TTC549 (cell line): Measurements from ENCODE around the gene SH3BP2.
"Not testable (repeated sequence)": the region's sequence is repeated elsewhere in the genome, so short reads cannot be mapped to it uniquely, and the experiment has no call there.

Experiments used
- FAIRE-seq: peaks from 2 replicates; lab custom pipeline; 2012; peaks lifted over from hg19 to GRCh38; lab: Jason Lieb, UNC

The SH3BP2 gene

GRCh38 chr4:2763511-2763967, 29.3 kb upstream of the SH3BP2 start:
- no peak for FAIRE-seq

GRCh38 chr4:2765832-2766526, 26.9 kb upstream of the SH3BP2 start:
- no peak for FAIRE-seq

- no peak for FAIRE-seq
Measured at GRCh38 chr4:2767046-2767704, 25.7 kb upstream of the SH3BP2 start.

- FAIRE-seq = no peak
Measured at GRCh38 chr4:2767705-2768074, 25.2 kb upstream of the SH3BP2 start.

GRCh38 chr4:2768124-2768523, 24.8 kb upstream of the SH3BP2 start:
- FAIRE-seq = no peak

- no peak for FAIRE-seq
Measured at GRCh38 chr4:2768921-2769336, 24.0 kb upstream of the SH3BP2 start.

GRCh38 chr4:2771264-2771663, 21.6 kb upstream of the SH3BP2 start:
- no peak for FAIRE-seq

GRCh38 chr4:2780643-2781042, 12.2 kb upstream of the SH3BP2 start:
- FAIRE-seq = not testable (repeated sequence)

- no peak for FAIRE-seq
Measured at GRCh38 chr4:2781911-2782310, 11.0 kb upstream of the SH3BP2 start.

GRCh38 chr4:2783790-2784189, 9.1 kb upstream of the SH3BP2 start:
- no peak for FAIRE-seq

GRCh38 chr4:2785613-2786012, 7.3 kb upstream of the SH3BP2 start:
- no peak for FAIRE-seq

GRCh38 chr4:2786152-2786671, 6.7 kb upstream of the SH3BP2 start:
- no peak for FAIRE-seq

GRCh38 chr4:2786794-2787229, 6.1 kb upstream of the SH3BP2 start:
- FAIRE-seq = no peak

- no peak for FAIRE-seq
Measured at GRCh38 chr4:2787230-2788100, 5.4 kb upstream of the SH3BP2 start.

GRCh38 chr4:2788101-2788500, 4.8 kb upstream of the SH3BP2 start:
- no peak for FAIRE-seq

GRCh38 chr4:2788532-2789103, 4.3 kb upstream of the SH3BP2 start:
- no peak for FAIRE-seq

GRCh38 chr4:2789351-2789750, 3.5 kb upstream of the SH3BP2 start:
- no peak for FAIRE-seq

GRCh38 chr4:2789793-2790582, 2.9 kb upstream of the SH3BP2 start:
- no peak for FAIRE-seq

- no peak for FAIRE-seq
Measured at GRCh38 chr4:2790583-2791517, 2.0 kb upstream of the SH3BP2 start.
